ENCODE measurements around the gene MAGED1.
"Not testable (repeated sequence)": the region's sequence is repeated elsewhere in the genome, so short reads cannot be mapped to it uniquely, and the experiment has no call there.

MAGED1 gene

GRCh38 chrX:51899741-51900140, 6.3 kb downstream of the MAGED1 start:
- DNase-seq, result no peak

- no peak for DNase-seq
Measured at GRCh38 chrX:51902510-51903050, 9.2 kb downstream of the MAGED1 start.

- DNase-seq, result not testable (repeated sequence)
Measured at GRCh38 chrX:51905152-51905551, 11.7 kb downstream of the MAGED1 start.

- DNase-seq, result no peak
Measured at GRCh38 chrX:51905711-51906110, 12.3 kb downstream of the MAGED1 start.

GRCh38 chrX:51917604-51918003, 24.2 kb downstream of the MAGED1 start:
- DNase-seq, result no peak

- no peak for DNase-seq
Measured at GRCh38 chrX:51922561-51922960, 29.1 kb downstream of the MAGED1 start.

GRCh38 chrX:51931566-51932150, 38.2 kb downstream of the MAGED1 start:
- DNase-seq, result peak; percentile 13

All from DMS79 treated with DMSO at 0.1 percent for 48 hours (cell line).